ENCODE data around the gene OPRM1.

DNA sequence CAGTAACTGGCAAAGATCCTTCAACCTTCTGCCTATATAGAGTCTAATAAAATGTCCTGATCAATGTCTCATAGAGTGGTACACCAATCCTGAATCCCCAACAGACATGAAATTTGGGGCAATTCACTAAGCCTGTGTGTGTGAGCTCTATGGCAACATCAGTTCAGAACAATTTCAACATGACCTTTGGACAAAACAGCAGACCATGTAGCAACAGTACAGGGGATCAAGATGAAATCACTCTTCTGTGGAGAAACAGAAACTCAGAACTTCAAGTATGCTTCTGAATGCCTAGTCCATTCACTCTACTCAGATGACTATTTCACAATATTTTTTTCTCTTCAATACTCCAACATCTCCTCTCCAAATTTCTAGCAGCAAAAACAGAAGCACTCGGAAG lies 49.1 kb upstream of the OPRM1 start:
- TF ChIP-seq YY1 (IDR thresholded peaks at IDR 0.05; ENCODE audit: insufficient read depth, insufficient read length) = no peak
- TF ChIP-seq ZNF274 (IDR thresholded peaks at IDR 0.05; ENCODE audit: low read depth, low read length) = no peak
- no peak for TF ChIP-seq SUZ12 (IDR thresholded peaks at IDR 0.05; ENCODE audit: extremely low read depth, insufficient read depth, insufficient read length)

All from NT2/D1 (cell line).